ENCODE measurements around the gene HOXA4. TPM values are rescaled to one million over a fixed set of nuclear protein-coding genes. Genes with fewer than 3 reads are reported as not detected.

The HOXA4 gene
- polyA plus RNA-seq, 3 donors: 0.48 TPM; not detected in 2

DNA sequence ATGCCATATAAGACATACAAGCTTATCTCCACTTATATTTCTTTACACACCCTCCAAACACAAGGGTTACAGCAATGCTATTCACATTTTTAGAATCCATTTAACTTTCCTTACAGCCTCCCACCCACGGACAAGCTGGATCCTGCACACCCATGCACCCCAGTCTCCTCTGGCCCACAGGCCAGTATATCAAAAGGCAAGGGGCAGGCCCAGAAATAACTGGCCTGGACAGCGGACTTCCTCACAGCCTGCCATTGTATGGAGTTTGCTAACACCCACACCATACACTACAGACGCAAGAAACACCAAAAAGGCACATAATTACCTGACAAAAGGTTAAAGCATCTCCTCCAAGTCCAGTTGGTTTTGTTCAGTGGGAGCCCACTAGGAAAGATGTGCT lies 12.0 kb downstream of the HOXA4 start:
- Mint-ChIP-seq H3K27ac (no peak overlapping the region), H3K9me3 (peaks cover 0 to 6% (median 0%) of the 10 kb centered on the region in 7 donors), H3K27me3 (ENCODE audit: low read depth in 3 of 3) (peaks cover 2 to 5% (median 2%) of the 10 kb centered on the region in 3 donors), H3K36me3 (no peaks in the 10 kb centered on the region), H3K4me1 (peaks cover 8% of the 10 kb centered on the region), H3K4me3 (no peak overlapping the region)
- H3K27me3 ChIP-seq (ENCODE audit: control insufficient read depth in 2 of 2, insufficient read depth in 2 of 2, low read length in 2 of 2): no peaks in the 10 kb centered on the region
- DNase-seq: no peak
- H3K9me3 ChIP-seq (replicated peaks in 1 of 2; ENCODE audit: control insufficient read depth in 1 of 2, insufficient read depth in 1 of 2, low read length in 2 of 2): no peaks in the 10 kb centered on the region
- no peaks in the 10 kb centered on the region for H4K20me1 ChIP-seq (ENCODE audit: insufficient read depth, low read length)
- H3K4me2 ChIP-seq (replicated peaks; ENCODE audit: extremely low read depth, low read length, poor library complexity, severe bottlenecking): no peak overlapping the region
- no peaks in the 10 kb centered on the region for H3K79me2 ChIP-seq (ENCODE audit: insufficient read depth, low read length)
- no peak overlapping the region for H2AFZ ChIP-seq (ENCODE audit: insufficient read depth, low read depth, low read length, poor library complexity, severe bottlenecking)
- TF ChIP-seq, protein P1, sequence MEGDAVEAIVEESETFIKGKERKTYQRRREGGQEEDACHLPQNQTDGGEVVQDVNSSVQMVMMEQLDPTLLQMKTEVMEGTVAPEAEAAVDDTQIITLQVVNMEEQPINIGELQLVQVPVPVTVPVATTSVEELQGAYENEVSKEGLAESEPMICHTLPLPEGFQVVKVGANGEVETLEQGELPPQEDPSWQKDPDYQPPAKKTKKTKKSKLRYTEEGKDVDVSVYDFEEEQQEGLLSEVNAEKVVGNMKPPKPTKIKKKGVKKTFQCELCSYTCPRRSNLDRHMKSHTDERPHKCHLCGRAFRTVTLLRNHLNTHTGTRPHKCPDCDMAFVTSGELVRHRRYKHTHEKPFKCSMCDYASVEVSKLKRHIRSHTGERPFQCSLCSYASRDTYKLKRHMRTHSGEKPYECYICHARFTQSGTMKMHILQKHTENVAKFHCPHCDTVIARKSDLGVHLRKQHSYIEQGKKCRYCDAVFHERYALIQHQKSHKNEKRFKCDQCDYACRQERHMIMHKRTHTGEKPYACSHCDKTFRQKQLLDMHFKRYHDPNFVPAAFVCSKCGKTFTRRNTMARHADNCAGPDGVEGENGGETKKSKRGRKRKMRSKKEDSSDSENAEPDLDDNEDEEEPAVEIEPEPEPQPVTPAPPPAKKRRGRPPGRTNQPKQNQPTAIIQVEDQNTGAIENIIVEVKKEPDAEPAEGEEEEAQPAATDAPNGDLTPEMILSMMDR (IDR thresholded peaks at IDR 0.05): no peak
- 94% methylated on average over 2 of the region's 3 CpGs for WGBS (ENCODE audit: insufficient coverage)
- no peak overlapping the region for H3K27ac ChIP-seq (ENCODE audit: low read depth in 1 of 2, low read length in 2 of 2)
- H3K4me1 ChIP-seq (ENCODE audit: control insufficient read depth in 1 of 2, insufficient read depth in 2 of 2, low read length in 2 of 2): no peaks in the 10 kb centered on the region
- H3K36me3 ChIP-seq (replicated peaks in 1 of 2; ENCODE audit: control insufficient read depth in 1 of 2, insufficient read depth in 2 of 2, low read length in 2 of 2): no peaks in the 10 kb centered on the region
- intact Hi-C loops (cut with micrococcal nuclease): no loop called here
- H3K4me3 ChIP-seq (replicated peaks in 1 of 3; ENCODE audit: low read depth in 2 of 3, low read length in 3 of 3): no peak overlapping the region
- no peak overlapping the region for H3K9ac ChIP-seq (ENCODE audit: insufficient read depth, low read length, poor library complexity, severe bottlenecking)

DNA sequence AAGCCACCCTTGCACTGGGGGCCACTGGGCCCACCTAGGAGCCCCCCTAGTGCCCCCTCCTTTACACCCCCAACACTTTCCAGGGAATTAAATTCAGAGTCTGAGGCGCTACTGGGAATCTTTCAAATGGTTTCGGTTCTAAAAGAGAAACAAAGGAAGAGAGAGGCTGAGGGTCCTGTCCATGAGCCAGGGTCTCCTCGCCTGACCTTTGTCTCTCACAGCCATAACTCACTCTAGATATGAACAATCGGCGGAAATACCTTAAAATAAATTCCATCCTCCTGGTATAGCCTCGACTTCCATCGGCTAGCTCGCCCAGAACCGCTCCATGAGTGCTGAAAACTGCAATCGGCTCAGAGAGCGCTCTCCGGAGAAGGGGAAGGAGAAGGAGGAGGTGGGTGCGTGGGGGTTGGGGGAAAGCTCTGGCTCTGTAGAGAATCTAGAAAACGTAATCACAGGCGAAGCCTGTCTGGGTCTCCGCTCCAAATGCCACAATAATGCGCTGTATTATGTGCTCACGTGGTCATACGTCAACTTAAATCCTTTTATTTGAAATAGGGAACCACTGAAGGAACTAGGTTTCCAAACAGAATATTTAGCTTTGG lies 12.6 kb downstream of the HOXA4 start:
- no peak overlapping the region for H2AFZ ChIP-seq (ENCODE audit: insufficient read depth, low read depth, low read length, poor library complexity, severe bottlenecking)
- H3K4me2 ChIP-seq (replicated peaks; ENCODE audit: extremely low read depth, low read length, poor library complexity, severe bottlenecking): no peak overlapping the region
- no peak overlapping the region for H3K9ac ChIP-seq (ENCODE audit: insufficient read depth, low read length, poor library complexity, severe bottlenecking)
- no peaks in the 10 kb centered on the region for H3K79me2 ChIP-seq (ENCODE audit: insufficient read depth, low read length)
- no peak overlapping the region for H3K27ac Mint-ChIP-seq
- H3K27ac ChIP-seq (ENCODE audit: low read depth in 1 of 2, low read length in 2 of 2): no peak overlapping the region
- H3K27me3 ChIP-seq (ENCODE audit: control insufficient read depth in 2 of 2, insufficient read depth in 2 of 2, low read length in 2 of 2): no peaks in the 10 kb centered on the region
- WGBS (ENCODE audit: insufficient coverage): 89% methylated on average over 14 of the region's 19 CpGs
- DNase-seq: no peak
- TF ChIP-seq, protein P1 (IDR thresholded peaks at IDR 0.05): no peak
- peaks cover 5% of the 10 kb centered on the region for H3K4me1 Mint-ChIP-seq
- H3K4me3 Mint-ChIP-seq: no peak overlapping the region
- H3K9me3 ChIP-seq (replicated peaks in 1 of 2; ENCODE audit: control insufficient read depth in 1 of 2, insufficient read depth in 1 of 2, low read length in 2 of 2): no peaks in the 10 kb centered on the region
- intact Hi-C loops (cut with micrococcal nuclease): no loop called here
- H3K4me1 ChIP-seq (ENCODE audit: control insufficient read depth in 1 of 2, insufficient read depth in 2 of 2, low read length in 2 of 2): no peaks in the 10 kb centered on the region
- peaks cover 2 to 5% (median 3%) of the 10 kb centered on the region in 3 donors for H3K27me3 Mint-ChIP-seq (ENCODE audit: low read depth in 3 of 3)
- no peaks in the 10 kb centered on the region for H3K36me3 ChIP-seq (replicated peaks in 1 of 2; ENCODE audit: control insufficient read depth in 1 of 2, insufficient read depth in 2 of 2, low read length in 2 of 2)
- peaks cover 0 to 6% (median 0%) of the 10 kb centered on the region in 7 donors for H3K9me3 Mint-ChIP-seq
- H4K20me1 ChIP-seq (ENCODE audit: insufficient read depth, low read length): no peaks in the 10 kb centered on the region
- no peak overlapping the region for H3K4me3 ChIP-seq (replicated peaks in 1 of 3; ENCODE audit: low read depth in 2 of 3, low read length in 3 of 3)
- H3K36me3 Mint-ChIP-seq: no peaks in the 10 kb centered on the region
